Ovary (tissue), 9 donors: Measurements from ENCODE around the gene ERN1. TPM values are rescaled to one million over a fixed set of nuclear protein-coding genes. Genes with fewer than 3 reads are reported as not detected.
A peak's percentile ranks its signal among the peaks of the same experiment; 100 is the strongest.

Source experiments
- DNase-seq, 5 donors: peaks; one replicate each; pipeline ENCODE4 v3.0.0-alpha.2; 2019 to 2020
- H3K27ac ChIP-seq, 2 donors: fragments of 200-600 bp; one replicate each; pipeline versions ENCODE4 v1.5.1 to v1.8.0; 2019 to 2022
- H3K27me3 ChIP-seq: fragments of 200-600 bp; one replicate; pipeline ENCODE4 v1.8.0; 2022
- H3K36me3 ChIP-seq: fragments of 200-600 bp; sonication (generic); one replicate; pipeline ENCODE4 v1.5.1; 2019
- H3K4me1 ChIP-seq: one replicate; pipeline ENCODE4 v1.8.1; 2013; ENCODE audit warnings: mild to moderate bottlenecking, moderate library complexity; ENCODE audit not compliant: insufficient read depth
- H3K4me3 ChIP-seq: fragments of 200-600 bp; sonication (generic); one replicate; pipeline ENCODE4 v1.5.1; 2017
- H3K9me3 ChIP-seq, 2 donors: fragments of 200-600 bp in 1 of 2; sonication (generic) in 1 of 2; one replicate each; pipeline versions ENCODE4 v1.5.1 to v1.8.1; 2013 to 2019; ENCODE audit warnings: mild to moderate bottlenecking in 1 of 2, moderate library complexity in 1 of 2
- CTCF ChIP-seq, 3 donors: fragments of 450-650 bp in 2 of 3; fragments of 200-600 bp in 1 of 3; IDR thresholded peaks; one replicate each; pipeline versions ENCODE4 v1.5.1 to v1.8.0; 2016 to 2022; ENCODE audit warnings: antibody characterized with exemption in 3 of 3, mild to moderate bottlenecking in 1 of 3
- EP300 ChIP-seq: sonication (generic); formaldehyde crosslinking; IDR thresholded peaks from one replicate; pipeline ENCODE4 v1.6.1; 2017; ENCODE audit warnings: antibody characterized with exemption
- POLR2A ChIP-seq: fragments of 450-650 bp; IDR thresholded peaks from one replicate; pipeline ENCODE4 v1.6.1; 2017; ENCODE audit warnings: antibody characterized with exemption, mild to moderate bottlenecking, moderate library complexity
- WGBS, 3 donors: extraction: QIAGEN DNeasy Blood & Tissue Kit in 1 of 3; methylation state at CpG; one replicate each; pipeline versions ENCODE4 v1.1.5 to v1.1.7; 2013 to 2017; 5-methylcytosine and 5-hydroxymethylcytosine counted together
- intact Hi-C, 4 donors: fragments of 100-400 bp; cut with DNase I; formaldehyde crosslinking; loops; one replicate each; pipeline versions ENCODE4 v1.11.0 to v1.15.1; 2022 to 2023
- polyA plus RNA-seq, 2 donors: library from polyadenylated mRNA; stranded (reverse); fragments of 200-250 nt in 1 of 2; fragments of 350-450 nt in 1 of 2; fragmentation: Illumina TruSeq in 1 of 2; extraction: RNeasy Lipid Tissue Mini Kit (QIAGEN cat#74804) in 1 of 2; gene quantifications; one replicate each; pipeline ENCODE4 v1.2.3, GENCODE V29; 2013 to 2014
- total RNA-seq, 7 donors: library from RNA; depleted of rRNA in 2 of 7; stranded (reverse); fragments of >200 nt in 2 of 7; fragmentation: NEBNext Ultra II Directional in 3 of 7; extraction: Animal tissue kit (Norgen Biotek cat#: 25700) in 3 of 7; gene quantifications; one replicate each; pipeline versions ENCODE4 v1.1.0 to v1.2.4, GENCODE V29; 2016 to 2023
- donor health status: DM: no; HTN: no; CAD: no; lungs with moderate emphysema.
- donor health status: DM: no; HTN: no; CAD: no.
- donor health status: Bipolar disorder and iron deficiency.
- donor health status: DM: yes; HTN: yes; CAD: no.
- donor health status: DM: no; HTN: no; CAD: no.
- donor health status: DM: yes; HTN: yes; CAD: no.

ERN1 gene
- total and polyA plus RNA-seq, 9 donors: 8.1 to 73.4 (median 30.4) TPM

- DNase-seq: peak; percentile 68 to 81 (median 79)
Measured at GRCh38 chr17:64146418-64147109, 16.6 kb upstream of the ERN1 start.

GRCh38 chr17:64145751-64146417 is 15.9 kb upstream of the ERN1 start:
- H3K9me3 ChIP-seq: no peaks in the 10 kb centered on the region
- TF ChIP-seq POLR2A: peak; percentile 97
- TF ChIP-seq EP300: peak; percentile 59
- TF ChIP-seq CTCF (IDR thresholded peaks at IDR 0.05): peak in 2 of 3 donors; percentile 9 to 23
- H3K27ac ChIP-seq: peak overlapping the region; percentile 82 to 98
- no peaks in the 10 kb centered on the region for H3K27me3 ChIP-seq
- no peaks in the 10 kb centered on the region for H3K36me3 ChIP-seq
- intact Hi-C loops: loop anchor here in 3 of 4 donors (5.0 to 10.0 kb wide), 3 partner anchors 116 to 131 kb away; partner anchors contain the start of gene TEX2 (in 2 of the 3)
- 0% methylated on average over 48 to 51 of the region's 51 CpGs for WGBS, 3 donors
- peak overlapping the region; percentile 73 for H3K4me3 ChIP-seq
- H3K4me1 ChIP-seq: peaks cover 5% of the 10 kb centered on the region
- DNase-seq: peak; percentile 96 to 99 (median 98)

More at GRCh38 chr17:64146418-64147109, 16.6 kb upstream of the ERN1 start:
- H3K4me1 ChIP-seq: peaks cover 5% of the 10 kb centered on the region
- H3K27me3 ChIP-seq: no peaks in the 10 kb centered on the region
- WGBS, 3 donors: 2% methylated on average over 31 to 34 of the region's 34 CpGs
- no peaks in the 10 kb centered on the region for H3K36me3 ChIP-seq
- intact Hi-C loops: loop anchor here in 3 of 4 donors (5.0 to 10.0 kb wide), 3 partner anchors 116 to 131 kb away; partner anchors contain the start of gene TEX2 (in 2 of the 3)
- peak overlapping the region; percentile 82 to 98 for H3K27ac ChIP-seq
- peak overlapping the region; percentile 73 for H3K4me3 ChIP-seq
- TF ChIP-seq CTCF (IDR thresholded peaks at IDR 0.05): no peak
- no peak for TF ChIP-seq EP300
- TF ChIP-seq POLR2A: no peak
- H3K9me3 ChIP-seq: no peaks in the 10 kb centered on the region

GRCh38 chr17:64145375-64145750 is 15.4 kb upstream of the ERN1 start:
- intact Hi-C loops: loop anchor here in 3 of 4 donors (5.0 to 10.0 kb wide), 3 partner anchors 117 to 132 kb away; partner anchors contain the start of gene TEX2 (in 2 of the 3)
- Histone ChIP-seq H3K4me3 (peak overlapping the region; percentile 73), H3K27me3 (no peaks in the 10 kb centered on the region), H3K27ac (peak overlapping the region; percentile 82 to 98), H3K36me3 (no peaks in the 10 kb centered on the region), H3K9me3 (no peaks in the 10 kb centered on the region), H3K4me1 (peaks cover 5% of the 10 kb centered on the region)
- no peak for DNase-seq
- 0 to 1% (median 0%) methylated on average over 15 of the region's 15 CpGs for WGBS, 3 donors
- TF ChIP-seq EP300 (no peak), POLR2A (no peak), CTCF (IDR thresholded peaks at IDR 0.05) (no peak)

- intact Hi-C loops: loop anchor here in 1 of 4 donors (10.0 kb wide), 1 partner anchor 225 kb away; the partner anchor contains the start of genes CSHL1 and GH1
- Histone ChIP-seq H3K27ac (no peak overlapping the region), H3K36me3 (no peaks in the 10 kb centered on the region), H3K4me1 (no peaks in the 10 kb centered on the region), H3K9me3 (no peaks in the 10 kb centered on the region), H3K4me3 (no peak overlapping the region), H3K27me3 (no peaks in the 10 kb centered on the region)
- no peak for DNase-seq
- TF ChIP-seq EP300: no peak
- TF ChIP-seq POLR2A: no peak
- no peak for TF ChIP-seq CTCF (IDR thresholded peaks at IDR 0.05)
- WGBS, 3 donors: 11 to 29% (median 15%) methylated on average over 6 of the region's 6 CpGs
Measured at GRCh38 chr17:64139542-64139941, 9.6 kb upstream of the ERN1 start.
